Left lung (tissue), 10 donors: ENCODE results near the gene ATP2B3. TPM values are rescaled to one million over a fixed set of nuclear protein-coding genes. Genes with fewer than 3 reads are reported as not detected.
"Not testable (repeated sequence)": the region's sequence is repeated elsewhere in the genome, so short reads cannot be mapped to it uniquely, and the experiment has no call there.

Experiments
- ATAC-seq: fragments of 200-7000 bp; cut with Tn5 transposase; one replicate; pipeline ENCODE4 v1.9.1; 2020; ENCODE audit warnings: moderate library complexity
- DNase-seq, 4 donors: peaks; one replicate each; pipeline ENCODE4 v3.0.0-alpha.2; 2013 to 2020
- H3K27ac ChIP-seq, 2 donors: fragments of 200-600 bp; sonication (generic) in 1 of 2; one replicate each; pipeline versions ENCODE4 v1.5.0 to v1.8.0; 2020 to 2021
- H3K27me3 ChIP-seq, 2 donors: fragments of 200-600 bp; sonication (generic) in 1 of 2; one replicate each; pipeline versions ENCODE4 v1.5.0 to v1.8.0; 2020 to 2021
- H3K36me3 ChIP-seq, 2 donors: fragments of 200-600 bp; sonication (generic) in 1 of 2; one replicate each; pipeline versions ENCODE4 v1.5.0 to v1.8.0; 2020 to 2021
- H3K4me1 ChIP-seq, 2 donors: fragments of 200-600 bp; one replicate each; pipeline ENCODE4 v1.8.0; 2021
- H3K4me3 ChIP-seq, 2 donors: fragments of 200-600 bp; sonication (generic) in 1 of 2; one replicate each; pipeline versions ENCODE4 v1.5.0 to v1.8.0; 2020 to 2021; ENCODE audit warnings: mild to moderate bottlenecking in 1 of 2
- H3K9me3 ChIP-seq, 2 donors: fragments of 200-600 bp; sonication (generic) in 1 of 2; one replicate each; pipeline versions ENCODE4 v1.5.0 to v1.8.0; 2020 to 2021
- intact Hi-C, 2 donors: fragments of 100-400 bp; cut with DNase I; formaldehyde crosslinking; loops; one replicate each; pipeline versions ENCODE4 v1.11.2 to v1.14.2; 2022
- polyA plus RNA-seq, 6 donors: library from polyadenylated mRNA; unstranded; fragments of 120-200 nt; gene quantifications; one replicate each; pipeline ENCODE4 v1.2.1, GENCODE V29; 2013; ENCODE audit not compliant: insufficient read length in 6 of 6
- total RNA-seq, 2 donors: library from RNA; stranded (reverse); fragmentation: NEBNext Ultra II Directional; extraction: Animal tissue kit (Norgen Biotek cat#: 25700); gene quantifications; one replicate each; pipeline ENCODE4 v1.2.1, GENCODE V29; 2021
- TF ChIP-seq, protein P1 (sequence below), 2 donors: fragments of 200-600 bp; sonication (generic) in 1 of 2; IDR thresholded peaks; one replicate each; pipeline versions ENCODE4 v1.5.0 to v1.8.0; 2021; ENCODE audit warnings: antibody characterized with exemption in 2 of 2
- donor health status: DM: no; HTN: yes; CAD: no.
- donor health status: DM: no; HTN: no; CAD: no.

The ATP2B3 gene
- total and polyA plus RNA-seq, 8 donors = 0.10 to 0.33 (median 0.19) TPM; not detected in 2

DNA sequence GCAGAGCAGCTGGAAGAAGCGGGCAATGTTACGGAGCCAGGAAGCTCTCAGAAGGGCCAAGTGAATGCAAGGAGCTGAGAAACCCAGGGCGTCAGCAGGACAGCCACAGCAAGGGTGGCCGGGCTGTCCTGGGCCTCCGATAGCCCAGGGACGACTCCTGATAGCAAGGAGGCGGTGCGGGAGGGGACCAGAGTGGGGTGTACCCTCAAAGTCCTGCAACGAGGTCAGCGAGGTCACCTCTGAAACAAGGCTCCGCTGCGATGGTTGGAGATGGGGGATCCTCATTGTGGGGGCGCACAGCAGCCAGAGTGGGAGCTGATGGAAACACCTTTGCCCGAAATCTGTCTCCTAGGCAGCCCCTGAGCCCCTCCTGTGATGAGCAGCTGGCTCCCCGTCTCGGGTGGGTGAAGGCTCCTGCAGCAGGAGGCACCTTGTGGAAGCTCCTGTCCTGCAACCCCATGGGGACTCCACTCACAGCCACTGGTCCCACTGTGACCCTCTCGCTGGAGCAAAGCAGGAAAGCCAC is 85.8 kb downstream of the ATP2B3 start:
- Histone ChIP-seq H3K9me3 (no peaks in the 10 kb centered on the region), H3K27ac (no peak overlapping the region), H3K36me3 (no peaks in the 10 kb centered on the region), H3K4me3 (no peak overlapping the region), H3K27me3 (no peaks in the 10 kb centered on the region), H3K4me1 (peaks cover 0 to 9% of the 10 kb centered on the region in 2 donors)
- intact Hi-C loops = no loop called here
- DNase-seq = no peak
- ATAC-seq = no peak
- TF ChIP-seq, protein P1, sequence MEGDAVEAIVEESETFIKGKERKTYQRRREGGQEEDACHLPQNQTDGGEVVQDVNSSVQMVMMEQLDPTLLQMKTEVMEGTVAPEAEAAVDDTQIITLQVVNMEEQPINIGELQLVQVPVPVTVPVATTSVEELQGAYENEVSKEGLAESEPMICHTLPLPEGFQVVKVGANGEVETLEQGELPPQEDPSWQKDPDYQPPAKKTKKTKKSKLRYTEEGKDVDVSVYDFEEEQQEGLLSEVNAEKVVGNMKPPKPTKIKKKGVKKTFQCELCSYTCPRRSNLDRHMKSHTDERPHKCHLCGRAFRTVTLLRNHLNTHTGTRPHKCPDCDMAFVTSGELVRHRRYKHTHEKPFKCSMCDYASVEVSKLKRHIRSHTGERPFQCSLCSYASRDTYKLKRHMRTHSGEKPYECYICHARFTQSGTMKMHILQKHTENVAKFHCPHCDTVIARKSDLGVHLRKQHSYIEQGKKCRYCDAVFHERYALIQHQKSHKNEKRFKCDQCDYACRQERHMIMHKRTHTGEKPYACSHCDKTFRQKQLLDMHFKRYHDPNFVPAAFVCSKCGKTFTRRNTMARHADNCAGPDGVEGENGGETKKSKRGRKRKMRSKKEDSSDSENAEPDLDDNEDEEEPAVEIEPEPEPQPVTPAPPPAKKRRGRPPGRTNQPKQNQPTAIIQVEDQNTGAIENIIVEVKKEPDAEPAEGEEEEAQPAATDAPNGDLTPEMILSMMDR (IDR thresholded peaks at IDR 0.05) = no peak

DNA sequence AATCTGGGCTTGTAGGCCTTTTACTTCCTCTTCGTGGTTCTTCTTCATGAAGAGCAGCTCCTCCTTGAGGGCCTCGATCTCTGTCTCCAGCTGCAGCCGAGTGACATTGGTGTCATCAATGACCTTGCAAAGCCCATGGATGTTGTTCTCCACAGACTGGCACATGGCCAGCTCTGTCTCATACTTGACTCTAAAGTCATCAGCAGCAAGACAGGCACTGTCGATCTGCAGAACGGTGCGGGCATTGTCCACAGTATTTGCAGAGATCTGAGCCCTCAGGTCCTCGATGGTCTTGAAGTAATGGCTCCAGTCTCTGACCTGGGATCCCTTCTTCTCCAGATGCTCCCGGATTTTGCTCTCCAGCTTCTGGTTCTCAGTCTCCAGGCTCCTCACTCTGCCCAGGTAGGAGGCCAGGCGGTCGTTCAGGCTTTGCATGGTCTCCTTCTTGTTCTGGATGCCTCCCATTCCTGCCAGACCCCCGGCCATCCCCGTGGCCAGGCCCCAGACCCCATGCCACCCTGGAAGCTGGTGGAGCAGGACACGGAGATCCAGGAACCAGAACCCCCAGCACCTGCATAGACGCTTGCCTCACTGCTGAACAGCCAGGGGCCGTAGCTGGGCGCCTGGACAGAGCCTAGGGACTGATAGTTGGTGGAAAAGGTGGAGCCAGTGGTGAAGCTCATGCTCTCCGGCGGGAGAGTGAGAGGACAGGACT is 87.4 kb downstream of the ATP2B3 start:
- H3K27me3 ChIP-seq, H3K4me1 ChIP-seq, H3K9me3 ChIP-seq, H3K36me3 ChIP-seq, H3K27ac ChIP-seq, H3K4me3 ChIP-seq, ATAC-seq, intact Hi-C loops, DNase-seq: not testable (repeated sequence)

DNA sequence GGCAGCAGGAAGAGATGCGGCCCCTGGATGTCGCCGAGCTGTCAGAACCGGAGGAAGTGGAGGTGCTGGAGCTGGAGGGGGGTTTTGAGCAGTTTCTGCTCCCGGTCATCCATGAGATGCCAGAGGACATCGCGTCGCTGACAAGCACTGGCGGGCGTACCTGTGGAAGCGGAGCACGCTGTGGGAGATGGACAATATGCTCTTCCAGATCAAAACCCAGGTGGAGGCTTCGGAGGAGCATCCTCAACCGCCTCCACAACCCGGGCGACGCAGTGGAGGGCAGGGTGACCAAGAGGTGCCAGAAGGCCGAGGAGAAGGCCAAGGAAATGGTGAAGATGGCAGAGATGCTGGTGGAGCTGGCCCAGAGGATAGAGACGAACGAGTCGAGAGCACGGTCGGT is 89.1 kb downstream of the ATP2B3 start:
- intact Hi-C loops = no loop called here
- no peak overlapping the region for H3K27ac ChIP-seq
- peaks cover 0 to 15% of the 10 kb centered on the region in 2 donors for H3K27me3 ChIP-seq
- no peaks in the 10 kb centered on the region for H3K9me3 ChIP-seq
- TF ChIP-seq, protein P1 (IDR thresholded peaks at IDR 0.05) = no peak
- peaks cover 0 to 6% of the 10 kb centered on the region in 2 donors for H3K4me1 ChIP-seq
- DNase-seq (no peak), ATAC-seq (no peak)
- no peak overlapping the region for H3K4me3 ChIP-seq
- H3K36me3 ChIP-seq = no peaks in the 10 kb centered on the region

DNA sequence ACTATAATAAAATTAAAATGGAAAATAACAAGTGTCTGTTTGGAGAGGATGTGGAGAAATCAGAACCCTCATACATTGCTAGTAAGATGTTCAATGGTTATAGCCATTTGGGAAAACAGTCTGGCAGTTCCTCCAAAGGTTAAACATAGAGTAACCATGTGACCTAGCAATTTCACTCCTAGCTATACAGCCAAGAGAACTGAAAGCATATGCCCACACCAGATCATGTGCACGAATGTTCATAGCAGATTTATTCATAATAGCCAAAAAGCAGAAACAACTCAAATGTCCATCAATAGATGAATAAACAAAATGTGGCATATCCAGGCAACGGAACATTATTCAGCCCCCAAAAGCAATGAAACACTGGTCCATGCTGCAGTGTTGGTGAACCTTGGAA is 90.9 kb downstream of the ATP2B3 start:
- TF ChIP-seq, protein P1 (IDR thresholded peaks at IDR 0.05) = no peak
- Histone ChIP-seq H3K4me3 (no peak overlapping the region), H3K27ac (no peak overlapping the region), H3K4me1 (peaks cover 0 to 6% of the 10 kb centered on the region in 2 donors), H3K36me3 (no peaks in the 10 kb centered on the region), H3K27me3 (peaks cover 0 to 22% of the 10 kb centered on the region in 2 donors), H3K9me3 (no peaks in the 10 kb centered on the region)
- ATAC-seq (no peak), DNase-seq (no peak)
- intact Hi-C loops = no loop called here

DNA sequence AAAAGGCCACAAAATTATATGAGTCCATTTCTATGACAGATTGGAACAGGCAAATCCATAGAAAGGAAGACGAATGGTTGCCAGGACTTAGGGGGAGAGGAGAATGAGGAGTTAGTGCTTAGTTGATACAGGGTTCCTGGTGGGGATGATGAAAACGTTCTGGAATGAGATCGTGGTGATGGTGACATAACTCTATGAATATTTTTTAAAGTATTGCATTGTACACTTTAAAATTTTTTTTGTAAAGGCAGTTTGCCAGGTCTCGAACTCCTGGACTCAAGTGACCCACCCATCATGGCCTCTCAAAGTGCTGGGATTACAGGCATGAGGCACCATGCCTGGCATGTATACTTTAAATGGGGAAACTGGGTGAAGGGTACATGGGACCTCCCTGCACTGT is 91.4 kb downstream of the ATP2B3 start:
- H3K9me3 ChIP-seq = no peaks in the 10 kb centered on the region
- ATAC-seq = no peak
- intact Hi-C loops = no loop called here
- H3K27ac ChIP-seq = no peak overlapping the region
- H3K4me1 ChIP-seq = peaks cover 0 to 6% of the 10 kb centered on the region in 2 donors
- peaks cover 0 to 22% of the 10 kb centered on the region in 2 donors for H3K27me3 ChIP-seq
- no peaks in the 10 kb centered on the region for H3K36me3 ChIP-seq
- no peak overlapping the region for H3K4me3 ChIP-seq
- TF ChIP-seq, protein P1 (IDR thresholded peaks at IDR 0.05) = no peak
- no peak for DNase-seq
